Vagina (tissue), 2 donors: Measurements from ENCODE around the gene SLC26A9.

Experiments
- POLR2A ChIP-seq, 2 donors: fragments of 450-650 bp; IDR thresholded peaks; one replicate each; pipeline ENCODE4 v1.6.1; 2017; ENCODE audit warnings: antibody characterized with exemption in 2 of 2, mild to moderate bottlenecking in 2 of 2, moderate library complexity in 2 of 2
- POLR2AphosphoS5 ChIP-seq, 2 donors: sonication (generic); formaldehyde crosslinking; IDR thresholded peaks; one replicate each; pipeline ENCODE4 v1.9.0; 2017; ENCODE audit warnings: antibody characterized with exemption in 2 of 2, mild to moderate bottlenecking in 2 of 2, low read depth in 1 of 2; ENCODE audit not compliant: insufficient read depth in 1 of 2
- TF ChIP-seq, protein P1 (sequence below), 3 experiments: fragments of 450-650 bp in 2 of 3; fragments of 200-600 bp in 1 of 3; sonication (generic) in 1 of 3; IDR thresholded peaks; one replicate each; pipeline ENCODE4 v1.5.1; 2017 to 2019; ENCODE audit warnings: antibody characterized with exemption in 3 of 3, mild to moderate bottlenecking in 2 of 3, moderate library complexity in 2 of 3

DNA sequence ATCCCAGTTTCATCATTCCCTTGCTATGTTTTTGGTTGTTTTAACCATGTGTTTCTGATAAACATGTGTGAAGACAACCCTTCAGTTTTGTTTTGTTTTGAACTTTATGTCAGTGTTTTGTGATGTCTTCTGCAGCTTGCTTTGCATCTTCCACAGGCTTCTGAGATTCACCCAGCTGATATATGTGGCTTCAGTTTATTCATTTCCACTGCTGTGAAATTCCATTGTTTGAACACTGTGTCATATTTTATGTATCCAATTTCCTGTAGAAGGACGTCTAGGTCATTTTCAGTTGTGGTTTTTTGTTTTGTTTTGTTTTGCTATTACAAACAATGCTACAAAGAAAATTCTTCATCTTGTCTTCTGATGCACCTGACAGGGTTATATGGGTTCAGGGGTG lies 27.2 kb upstream of the SLC26A9 start:
- TF ChIP-seq, protein P1, sequence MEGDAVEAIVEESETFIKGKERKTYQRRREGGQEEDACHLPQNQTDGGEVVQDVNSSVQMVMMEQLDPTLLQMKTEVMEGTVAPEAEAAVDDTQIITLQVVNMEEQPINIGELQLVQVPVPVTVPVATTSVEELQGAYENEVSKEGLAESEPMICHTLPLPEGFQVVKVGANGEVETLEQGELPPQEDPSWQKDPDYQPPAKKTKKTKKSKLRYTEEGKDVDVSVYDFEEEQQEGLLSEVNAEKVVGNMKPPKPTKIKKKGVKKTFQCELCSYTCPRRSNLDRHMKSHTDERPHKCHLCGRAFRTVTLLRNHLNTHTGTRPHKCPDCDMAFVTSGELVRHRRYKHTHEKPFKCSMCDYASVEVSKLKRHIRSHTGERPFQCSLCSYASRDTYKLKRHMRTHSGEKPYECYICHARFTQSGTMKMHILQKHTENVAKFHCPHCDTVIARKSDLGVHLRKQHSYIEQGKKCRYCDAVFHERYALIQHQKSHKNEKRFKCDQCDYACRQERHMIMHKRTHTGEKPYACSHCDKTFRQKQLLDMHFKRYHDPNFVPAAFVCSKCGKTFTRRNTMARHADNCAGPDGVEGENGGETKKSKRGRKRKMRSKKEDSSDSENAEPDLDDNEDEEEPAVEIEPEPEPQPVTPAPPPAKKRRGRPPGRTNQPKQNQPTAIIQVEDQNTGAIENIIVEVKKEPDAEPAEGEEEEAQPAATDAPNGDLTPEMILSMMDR (IDR thresholded peaks at IDR 0.05): no peak
- TF ChIP-seq POLR2A (IDR thresholded peaks at IDR 0.05): no peak
- TF ChIP-seq POLR2AphosphoS5 (IDR thresholded peaks at IDR 0.05; ENCODE audit: insufficient read depth in 1 of 2, low read depth in 1 of 2): no peak
